GM20431 (cell line): ENCODE results near the gene ABCA2.

Experiments
- in situ Hi-C: fragments of 300-500 bp; cut with MseI, MboI; formaldehyde crosslinking; loops from one replicate; pipeline ENCODE4 v1.15.0; 2020; ENCODE audit warnings: low sequenced_read_pairs; ENCODE audit not compliant: unreplicated experiment

The ABCA2 gene

GRCh38 chr9:137046088-137046787 is 18.2 kb upstream of the ABCA2 start, which contains the start of gene NPDC1:
NPDC1 (minus strand) TSS chr9:137046177; CDS start chr9:137045989, 188 bp downstream.
- in situ Hi-C loops = no loop called here

GRCh38 chr9:137045294-137046087 is 17.5 kb upstream of the ABCA2 start:
- in situ Hi-C loops = no loop called here

GRCh38 chr9:137044502-137045177 is 16.6 kb upstream of the ABCA2 start:
- in situ Hi-C loops = no loop called here

GRCh38 chr9:137044037-137044436 is 16.0 kb upstream of the ABCA2 start:
- in situ Hi-C loops = no loop called here

GRCh38 chr9:137042751-137043727 is 15.0 kb upstream of the ABCA2 start:
- in situ Hi-C loops = no loop called here

GRCh38 chr9:137041124-137041523 is 13.1 kb upstream of the ABCA2 start:
- in situ Hi-C loops = no loop called here

- in situ Hi-C loops = no loop called here
Observed at GRCh38 chr9:137040568-137040967, 12.5 kb upstream of the ABCA2 start.

GRCh38 chr9:137039611-137040366 is 11.8 kb upstream of the ABCA2 start:
- in situ Hi-C loops = loop anchor here (10.0 kb wide), 1 partner anchor 255 kb away; no protein-coding TSS in a partner anchor

GRCh38 chr9:137038916-137039315 is 10.9 kb upstream of the ABCA2 start:
- in situ Hi-C loops = loop anchor here (10.0 kb wide), 1 partner anchor 254 kb away; no protein-coding TSS in a partner anchor

GRCh38 chr9:137037483-137037882 is 9.4 kb upstream of the ABCA2 start:
- in situ Hi-C loops = loop anchor here (10.0 kb wide), 1 partner anchor 253 kb away; no protein-coding TSS in a partner anchor

- in situ Hi-C loops = loop anchor here (10.0 kb wide), 1 partner anchor 252 kb away; no protein-coding TSS in a partner anchor
Observed at GRCh38 chr9:137037035-137037434, 9.0 kb upstream of the ABCA2 start.

GRCh38 chr9:137035937-137036336 is 7.9 kb upstream of the ABCA2 start:
- in situ Hi-C loops = loop anchor here (10.0 kb wide), 1 partner anchor 251 kb away; no protein-coding TSS in a partner anchor

GRCh38 chr9:137035507-137035834 is 7.4 kb upstream of the ABCA2 start:
- in situ Hi-C loops = loop anchor here (10.0 kb wide), 1 partner anchor 251 kb away; no protein-coding TSS in a partner anchor

GRCh38 chr9:137034709-137035506 is 6.9 kb upstream of the ABCA2 start:
- in situ Hi-C loops = loop anchor here (10.0 kb wide), 1 partner anchor 250 kb away; no protein-coding TSS in a partner anchor

GRCh38 chr9:137034039-137034708 is 6.1 kb upstream of the ABCA2 start:
- in situ Hi-C loops = loop anchor here (10.0 kb wide), 1 partner anchor 249 kb away; no protein-coding TSS in a partner anchor

GRCh38 chr9:137033481-137033880 is 5.4 kb upstream of the ABCA2 start:
- in situ Hi-C loops = loop anchor here (10.0 kb wide), 1 partner anchor 249 kb away; no protein-coding TSS in a partner anchor

GRCh38 chr9:137032858-137033257 is 4.8 kb upstream of the ABCA2 start:
- in situ Hi-C loops = loop anchor here (10.0 kb wide), 1 partner anchor 248 kb away; no protein-coding TSS in a partner anchor
